Measurements from ENCODE around the gene GLP1R. TPM values are rescaled to one million over a fixed set of nuclear protein-coding genes. Genes with fewer than 3 reads are reported as not detected.

GLP1R gene
- total RNA-seq, 3 donors from 2014 or later, result 0.33 to 0.73 TPM; not detected in 1

GRCh38 chr6:39041072-39041471 is 7.5 kb upstream of the GLP1R start:
- Histone ChIP-seq H3K36me3 (no peaks in the 10 kb centered on the region), H3K4me3 (no peak overlapping the region), H3K4me1 (no peaks in the 10 kb centered on the region), H3K27ac (no peak overlapping the region), H3K9me3 (no peaks in the 10 kb centered on the region), H3K27me3 (peaks cover 0 to 28% of the 10 kb centered on the region in 2 donors)
- intact Hi-C loops (cut with DNase I; ENCODE audit: low total_unique reads), result no loop called here
- no peak for DNase-seq (ENCODE audit: low spot score in 2 of 2)
- TF ChIP-seq CTCF (IDR thresholded peaks at IDR 0.05) (no peak), POLR2AphosphoS5 (IDR thresholded peaks at IDR 0.05) (no peak), POLR2A (IDR thresholded peaks at IDR 0.05) (no peak)

- TF ChIP-seq POLR2AphosphoS5 (IDR thresholded peaks at IDR 0.05) (no peak), POLR2A (IDR thresholded peaks at IDR 0.05) (no peak), CTCF (IDR thresholded peaks at IDR 0.05) (no peak)
- Histone ChIP-seq H3K27ac (no peak overlapping the region), H3K36me3 (no peaks in the 10 kb centered on the region), H3K4me1 (no peaks in the 10 kb centered on the region), H3K27me3 (peaks cover 0 to 25% of the 10 kb centered on the region in 2 donors), H3K4me3 (no peak overlapping the region), H3K9me3 (no peaks in the 10 kb centered on the region)
- intact Hi-C loops (cut with DNase I; ENCODE audit: low total_unique reads), result no loop called here
- no peak for DNase-seq (ENCODE audit: low spot score in 2 of 2)
Observed at GRCh38 chr6:39043776-39044175, 4.8 kb upstream of the GLP1R start.

GRCh38 chr6:39044181-39044580 is 4.4 kb upstream of the GLP1R start:
- Histone ChIP-seq H3K4me1 (no peaks in the 10 kb centered on the region), H3K27ac (no peak overlapping the region), H3K4me3 (no peak overlapping the region), H3K36me3 (no peaks in the 10 kb centered on the region), H3K27me3 (peaks cover 0 to 25% of the 10 kb centered on the region in 2 donors), H3K9me3 (no peaks in the 10 kb centered on the region)
- TF ChIP-seq POLR2AphosphoS5 (IDR thresholded peaks at IDR 0.05), result no peak
- TF ChIP-seq CTCF (IDR thresholded peaks at IDR 0.05), result no peak
- no peak for TF ChIP-seq POLR2A (IDR thresholded peaks at IDR 0.05)
- DNase-seq (ENCODE audit: low spot score in 2 of 2), result no peak
- intact Hi-C loops (cut with DNase I; ENCODE audit: low total_unique reads), result no loop called here

GRCh38 chr6:39047434-39048327 is 900 bp upstream of the GLP1R start:
- Histone ChIP-seq H3K9me3 (no peaks in the 10 kb centered on the region), H3K36me3 (no peaks in the 10 kb centered on the region), H3K4me1 (no peaks in the 10 kb centered on the region), H3K27me3 (peaks cover 0 to 21% of the 10 kb centered on the region in 2 donors), H3K27ac (no peak overlapping the region), H3K4me3 (peak overlapping the region in 2 of 3 donors; percentile 50 to 63)
- TF ChIP-seq POLR2AphosphoS5 (IDR thresholded peaks at IDR 0.05), result no peak
- TF ChIP-seq POLR2A (IDR thresholded peaks at IDR 0.05), result no peak
- no peak for TF ChIP-seq CTCF (IDR thresholded peaks at IDR 0.05)
- DNase-seq (ENCODE audit: low spot score in 2 of 2), result no peak
- intact Hi-C loops (cut with DNase I; ENCODE audit: low total_unique reads), result no loop called here

GRCh38 chr6:39049575-39050283 is 1.1 kb downstream of the GLP1R start:
- intact Hi-C loops (cut with DNase I; ENCODE audit: low total_unique reads), result no loop called here
- Histone ChIP-seq H3K36me3 (no peaks in the 10 kb centered on the region), H3K9me3 (no peaks in the 10 kb centered on the region), H3K27ac (no peak overlapping the region), H3K4me3 (peak overlapping the region in 2 of 3 donors; percentile 50 to 63), H3K4me1 (no peaks in the 10 kb centered on the region), H3K27me3 (peaks cover 0 to 21% of the 10 kb centered on the region in 2 donors)
- no peak for DNase-seq (ENCODE audit: low spot score in 2 of 2)
- TF ChIP-seq POLR2A (IDR thresholded peaks at IDR 0.05), result no peak
- no peak for TF ChIP-seq POLR2AphosphoS5 (IDR thresholded peaks at IDR 0.05)
- no peak for TF ChIP-seq CTCF (IDR thresholded peaks at IDR 0.05)

Data from breast epithelium (tissue), 4 donors.